GM15510 (cell line): ENCODE measurements around the gene TPGS1.

Experiments used
- POLR2A ChIP-seq: IDR thresholded peaks from 3 replicates; pipeline ENCODE4 v1.6.1; 2011; ENCODE audit warnings: borderline replicate concordance; ENCODE audit not compliant: insufficient read length; ENCODE audit errors: extremely low read depth

TPGS1 gene

DNA sequence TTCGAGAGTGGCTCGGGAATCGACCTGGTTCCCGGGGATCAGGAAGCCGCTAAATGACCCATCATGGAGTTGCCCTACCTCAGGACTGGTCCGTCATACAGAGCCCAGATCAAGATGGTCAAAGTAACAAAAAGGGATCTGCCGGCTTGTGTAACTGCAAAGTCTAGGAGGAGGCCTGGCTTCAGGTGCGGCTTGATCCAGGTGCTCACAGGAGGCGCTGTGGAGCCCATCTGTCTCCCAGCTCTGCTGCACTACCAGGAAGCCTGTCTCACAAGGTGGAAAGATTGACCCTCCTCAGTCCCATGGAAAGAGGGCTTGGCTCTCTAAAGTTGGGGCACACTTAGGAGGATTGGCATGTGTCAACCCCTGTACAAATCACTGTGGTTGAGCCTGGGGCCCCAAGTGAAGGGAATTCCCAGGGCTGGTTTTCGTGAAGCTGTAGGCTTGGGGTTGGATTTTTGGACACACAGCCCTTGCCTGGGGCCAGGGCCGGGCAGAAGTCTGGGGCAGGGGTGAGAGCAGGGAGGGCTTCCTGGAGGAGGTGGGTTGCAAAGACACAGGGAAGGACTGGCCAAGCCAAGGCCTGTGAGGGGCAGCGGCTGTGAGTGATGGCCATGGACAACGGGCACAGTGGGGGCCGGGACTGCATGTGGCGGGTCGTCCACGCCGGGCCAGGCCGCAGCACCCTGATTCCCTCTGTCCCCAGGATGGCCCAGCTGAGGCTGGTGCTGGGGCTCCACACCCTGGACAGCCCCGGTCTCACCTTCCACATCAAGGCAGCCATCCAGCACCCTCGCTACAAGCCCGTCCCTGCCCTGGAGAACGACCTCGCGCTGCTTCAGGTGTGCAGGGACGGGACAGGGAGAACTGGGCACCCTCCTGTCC lies 40.8 kb downstream of the TPGS1 start:
- TF ChIP-seq POLR2A: no peak

DNA sequence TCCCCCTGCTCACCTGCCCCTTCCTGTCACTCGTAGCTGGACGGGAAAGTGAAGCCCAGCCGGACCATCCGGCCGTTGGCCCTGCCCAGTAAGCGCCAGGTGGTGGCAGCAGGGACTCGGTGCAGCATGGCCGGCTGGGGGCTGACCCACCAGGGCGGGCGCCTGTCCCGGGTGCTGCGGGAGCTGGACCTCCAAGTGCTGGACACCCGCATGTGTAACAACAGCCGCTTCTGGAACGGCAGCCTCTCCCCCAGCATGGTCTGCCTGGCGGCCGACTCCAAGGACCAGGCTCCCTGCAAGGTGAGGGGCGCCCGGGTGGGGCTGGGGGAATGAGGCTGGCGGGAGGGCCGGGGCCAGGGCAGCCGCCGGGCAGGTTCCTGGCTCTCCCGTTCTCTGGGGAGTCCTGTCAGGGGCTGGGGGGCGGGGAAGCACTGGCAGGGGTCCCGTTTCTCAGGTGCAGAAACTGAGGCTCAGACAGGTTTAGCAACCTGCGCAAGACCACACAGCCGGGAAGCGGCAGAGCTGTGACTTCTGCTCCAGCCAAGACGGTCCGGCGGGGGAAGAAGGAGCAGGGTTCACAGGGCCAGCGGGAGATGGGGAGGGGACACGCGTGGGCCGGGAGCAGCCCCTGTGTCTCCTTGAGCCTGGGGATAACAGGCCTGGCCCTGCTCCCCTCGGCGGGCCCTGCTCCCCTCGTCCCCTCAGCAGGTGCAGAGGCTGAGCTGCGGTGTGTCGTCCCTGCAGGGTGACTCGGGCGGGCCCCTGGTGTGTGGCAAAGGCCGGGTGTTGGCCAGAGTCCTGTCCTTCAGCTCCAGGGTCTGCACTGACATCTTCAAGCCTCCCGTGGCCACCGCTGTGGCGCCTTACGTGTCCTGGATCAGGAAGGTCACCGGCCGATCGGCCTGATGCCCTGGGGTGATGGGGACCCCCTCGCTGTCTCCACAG lies 41.9 kb downstream of the TPGS1 start:
- no peak for TF ChIP-seq POLR2A

DNA sequence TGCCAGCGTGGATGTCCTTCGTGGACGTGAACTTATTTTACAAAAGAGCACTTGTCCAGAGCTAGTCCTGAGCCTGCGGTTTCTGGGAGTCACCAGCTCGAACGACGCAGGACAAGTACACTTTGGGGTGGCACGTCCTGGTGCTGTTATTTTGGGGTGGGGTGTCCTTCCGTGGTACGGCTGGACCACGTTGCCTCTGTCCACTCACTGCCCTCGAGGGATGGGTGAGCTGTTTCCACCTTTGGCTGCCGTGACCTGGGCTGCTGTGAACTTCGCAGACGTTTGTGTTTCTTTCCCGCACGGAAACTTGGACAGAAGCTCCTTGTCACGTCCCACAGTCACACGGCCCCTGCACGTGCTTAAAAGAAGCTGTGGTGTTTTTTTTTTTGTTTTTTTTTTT lies 47.5 kb downstream of the TPGS1 start:
- no peak for TF ChIP-seq POLR2A

DNA sequence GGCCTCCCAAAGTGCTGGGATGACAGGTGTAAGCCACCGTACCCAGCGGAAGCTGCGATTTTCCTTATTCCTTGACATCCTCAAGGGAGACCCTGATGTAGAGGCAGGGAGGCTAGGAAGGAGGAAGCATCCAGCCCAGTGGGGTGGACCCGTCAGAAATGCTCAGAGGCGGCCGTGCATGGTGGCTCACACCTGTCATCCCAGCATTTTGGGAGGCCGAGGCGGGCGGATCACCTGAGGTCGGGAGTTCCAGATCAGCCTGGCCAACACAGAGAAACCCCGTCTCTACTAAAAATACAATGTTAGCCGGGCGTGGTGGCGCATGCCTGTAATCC lies 48.1 kb downstream of the TPGS1 start:
- no peak for TF ChIP-seq POLR2A

DNA sequence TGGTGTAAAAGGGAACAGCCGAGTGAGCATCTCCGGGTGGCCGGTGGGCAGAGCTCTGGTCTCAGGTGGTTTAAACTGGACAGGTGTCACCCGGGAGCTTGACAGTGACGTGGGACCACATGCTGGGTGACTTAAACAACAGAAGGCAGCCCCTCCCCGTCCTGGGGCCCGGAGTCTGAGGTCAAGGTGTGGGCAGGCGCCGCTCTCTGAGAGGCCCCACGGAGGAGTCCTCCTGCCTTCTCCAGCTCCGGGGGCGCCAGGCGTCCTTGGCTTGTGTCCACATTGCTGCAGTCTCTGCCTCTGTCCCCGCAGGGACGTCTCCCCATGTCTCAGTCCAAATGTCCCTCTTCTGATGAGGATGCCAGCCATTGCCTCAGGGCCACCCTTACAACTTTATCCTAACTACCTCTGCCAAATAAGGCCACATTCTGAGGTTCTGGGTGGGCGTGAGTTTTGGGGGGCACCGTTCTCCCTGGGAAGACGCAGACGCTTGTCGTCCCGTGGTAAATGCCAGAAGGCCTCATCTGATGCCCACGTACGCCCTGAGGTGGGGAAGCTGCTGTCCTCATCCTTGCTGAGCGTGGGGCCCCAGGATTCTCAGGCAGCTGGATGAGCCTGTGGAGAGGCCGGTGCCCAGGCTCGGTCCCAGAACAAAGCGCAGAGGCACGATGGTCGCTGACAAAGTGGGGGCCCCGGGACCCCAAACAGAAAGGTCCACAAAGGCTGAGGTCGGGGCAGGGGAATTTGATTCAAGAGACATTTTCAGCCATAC lies 49.5 kb downstream of the TPGS1 start:
- TF ChIP-seq POLR2A: no peak

DNA sequence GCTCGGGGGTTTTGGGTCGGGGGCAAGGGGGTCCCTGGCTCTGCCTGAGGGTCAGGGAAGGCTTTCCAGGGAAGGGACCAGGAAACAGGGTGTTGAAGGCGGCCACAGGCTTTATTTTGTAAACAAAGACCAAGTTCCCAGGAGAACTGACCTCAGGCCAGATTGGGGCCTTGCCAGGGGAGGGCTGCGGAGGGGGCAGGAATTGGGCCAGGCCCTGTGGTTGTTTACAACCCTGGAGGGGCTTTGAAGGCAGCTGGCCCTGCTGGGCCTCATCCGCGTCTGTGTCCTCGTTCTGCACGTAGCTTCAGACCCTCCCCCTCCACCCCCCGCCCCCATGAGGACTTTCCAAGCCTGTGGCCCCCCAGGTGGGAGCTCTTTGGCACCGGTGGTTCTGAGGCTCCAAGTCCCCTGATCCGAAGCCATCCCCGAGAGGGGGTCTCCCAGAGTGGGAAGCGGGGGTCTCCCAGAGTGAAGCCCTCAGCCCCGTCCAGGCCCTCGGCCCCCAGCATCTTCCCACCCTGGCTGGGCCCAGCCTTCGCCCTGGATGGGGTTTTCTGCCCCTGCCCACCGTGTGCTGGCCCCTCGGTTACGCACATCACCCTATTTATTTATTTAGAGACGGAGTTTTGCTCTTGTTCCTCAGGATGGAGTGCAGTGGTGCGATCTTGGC lies 51.6 kb downstream of the TPGS1 start:
- TF ChIP-seq POLR2A: no peak

DNA sequence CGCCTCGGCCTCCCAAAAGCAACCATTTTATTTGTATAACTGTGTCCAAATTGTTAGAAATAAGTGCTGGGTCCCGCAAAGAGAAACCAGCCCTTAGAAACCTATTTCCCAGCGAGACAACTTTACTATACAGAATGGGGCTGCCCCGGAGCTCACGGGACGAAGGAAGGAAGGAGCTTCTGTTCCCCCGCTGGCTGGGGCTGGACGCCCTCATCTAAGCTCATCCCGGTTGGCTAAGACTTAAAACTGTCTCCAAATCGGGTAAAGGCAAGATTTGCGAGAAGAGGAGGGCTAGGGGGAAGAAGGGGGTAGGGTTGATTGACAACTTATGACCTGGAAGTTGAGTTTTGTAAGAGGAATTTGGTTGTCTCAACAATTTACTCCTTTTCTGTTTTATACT lies 52.8 kb downstream of the TPGS1 start:
- no peak for TF ChIP-seq POLR2A

DNA sequence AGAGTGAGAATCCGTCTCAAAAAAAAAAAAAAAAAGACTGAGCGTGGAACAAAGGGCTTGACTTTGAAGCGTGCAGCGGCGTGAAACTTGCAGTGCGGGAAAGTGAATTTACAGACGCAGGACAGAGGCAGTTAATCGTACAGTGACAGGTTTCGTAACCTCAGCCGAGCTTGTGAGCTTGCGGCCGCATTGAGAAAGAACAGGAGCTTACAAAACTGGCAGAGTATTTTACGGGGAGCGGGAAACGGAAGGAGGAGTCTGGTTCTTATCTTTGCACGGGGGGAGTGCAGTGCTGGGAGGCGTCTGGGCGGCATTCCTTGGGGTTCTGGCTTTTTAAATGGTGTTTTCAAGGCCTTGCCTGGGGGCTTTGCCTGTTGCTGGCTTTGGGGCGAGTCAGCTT lies 59.1 kb downstream of the TPGS1 start:
- TF ChIP-seq POLR2A: no peak

DNA sequence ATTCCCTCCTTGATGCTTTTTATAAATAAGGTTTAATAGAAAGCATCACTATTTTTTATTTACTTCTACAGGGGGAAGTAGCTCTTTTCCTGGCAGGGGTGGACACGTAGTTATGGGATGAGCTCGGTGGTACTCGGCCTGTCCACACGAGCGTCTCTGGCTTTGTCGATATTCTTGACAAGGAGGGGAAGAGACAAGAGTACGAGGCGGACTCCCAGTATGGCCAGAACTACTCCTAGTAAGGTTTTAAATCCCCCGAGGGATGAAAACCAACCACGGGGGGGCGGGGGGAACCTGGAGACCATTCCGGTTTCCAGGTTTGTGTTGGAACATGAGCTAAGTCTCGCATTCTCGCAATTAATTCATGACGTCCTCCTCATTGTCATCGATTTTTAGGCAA lies 59.5 kb downstream of the TPGS1 start:
- no peak for TF ChIP-seq POLR2A

DNA sequence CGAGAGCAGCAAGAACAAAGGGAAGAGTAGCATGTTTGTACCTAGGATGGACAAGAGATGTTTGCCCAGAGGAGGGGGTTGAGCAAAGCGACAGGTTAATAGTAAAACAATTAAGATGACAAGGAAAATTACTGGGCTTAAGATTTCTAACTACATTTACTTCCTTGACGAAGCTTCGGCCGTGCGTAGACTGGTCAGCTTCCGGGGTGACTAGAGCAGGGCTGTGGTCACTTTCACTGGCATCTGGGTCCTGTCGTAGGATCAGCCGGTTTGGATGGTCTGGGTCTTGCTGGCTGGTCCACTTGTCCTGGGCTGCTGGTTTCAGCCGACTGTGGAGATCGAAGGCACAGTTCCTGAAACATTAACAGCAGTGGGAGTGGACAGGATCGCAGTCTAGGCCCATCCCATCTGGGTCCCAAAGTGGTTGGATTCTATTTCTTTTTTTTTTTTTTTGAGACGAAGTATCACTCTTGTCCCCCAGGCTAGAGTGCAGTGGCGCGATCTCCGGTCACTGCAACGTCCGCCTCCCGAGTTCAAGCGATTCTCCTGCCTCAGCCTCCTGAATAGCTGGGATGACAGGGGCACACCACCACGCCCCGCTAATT lies 60.1 kb downstream of the TPGS1 start:
- TF ChIP-seq POLR2A: no peak
